B cell (primary cell): ENCODE measurements around the gene NECTIN4. TPM values are rescaled to one million over a fixed set of nuclear protein-coding genes. Genes with fewer than 3 reads are reported as not detected.

ENCODE experiments used
- ATAC-seq: fragments of 200-7000 bp; cut with Tn5 transposase; one replicate; pipeline ENCODE4 v1.10.0; 2021; ENCODE audit warnings: low read depth, mild to moderate bottlenecking, moderate number of reproducible peaks, moderate library complexity
- CTCF ChIA-PET: fragments of 350-600 bp; sonication (Branson Sonifier 250); formaldehyde crosslinking; loops from one replicate; lab custom pipeline; 2021; ENCODE audit warnings: antibody characterized with exemption, inconsistent platforms; lab: Charles Lee
- POLR2A ChIA-PET: fragments of 350-600 bp; sonication (Branson Sonifier 250); formaldehyde crosslinking; loops from one replicate; lab custom pipeline; 2021; ENCODE audit warnings: antibody characterized with exemption; lab: Charles Lee
- DNase-seq: peaks from one replicate; pipeline ENCODE4 v3.0.0; 2013
- H2AFZ ChIP-seq: 2 replicates; pipeline ENCODE4 v1.6.1; 2012; ENCODE audit warnings: mild to moderate bottlenecking, low read depth, low read length; ENCODE audit not compliant: insufficient read depth, poor library complexity, severe bottlenecking
- H3K27ac ChIP-seq, 2 donors: 1 replicate in 1 of 2; 2 replicates in 1 of 2; pipeline ENCODE4 v1.5.1; 2012 to 2013; ENCODE audit warnings: low read length in 2 of 2, mild to moderate bottlenecking in 2 of 2, moderate library complexity in 1 of 2
- H3K27me3 ChIP-seq, 4 experiments: fragments of 200-600 bp in 1 of 4; sonication (generic) in 1 of 4; replicated peaks in 1 of 4; 1 replicate in 2 of 4; 2 replicates in 2 of 4; pipeline versions ENCODE4 v1.6.1 to v1.7.0; 2013 to 2016; ENCODE audit warnings: low read length in 3 of 4, mild to moderate bottlenecking in 2 of 4, mixed read lengths in 1 of 4, moderate library complexity in 1 of 4; ENCODE audit not compliant: insufficient read depth in 4 of 4, control insufficient read depth in 3 of 4; ENCODE audit errors: control extremely low read depth in 1 of 4
- H3K36me3 ChIP-seq, 2 experiments: replicated peaks in 1 of 2; 1 replicate in 1 of 2; 2 replicates in 1 of 2; pipeline versions ENCODE4 v1.6.1 to v1.7.1; 2013; ENCODE audit warnings: low read length in 1 of 2; ENCODE audit not compliant: insufficient read depth in 2 of 2, control insufficient read depth in 1 of 2; ENCODE audit errors: control extremely low read depth in 1 of 2, extremely low read depth in 1 of 2
- H3K4me1 ChIP-seq, 2 donors: fragments of 200-600 bp in 1 of 2; sonication (generic) in 1 of 2; 1 replicate in 1 of 2; 2 replicates in 1 of 2; pipeline versions ENCODE4 v1.5.1 to v1.6.1; 2013 to 2017; ENCODE audit warnings: low read length in 2 of 2; ENCODE audit not compliant: control insufficient read depth in 2 of 2, insufficient read depth in 2 of 2
- H3K4me2 ChIP-seq: replicated peaks from 2 replicates; pipeline ENCODE3; 2012; ENCODE audit warnings: mild to moderate bottlenecking, low read depth, low read length; ENCODE audit not compliant: poor library complexity, severe bottlenecking
- H3K4me3 ChIP-seq, 5 experiments: fragments of 200-600 bp in 1 of 5; sonication (generic) in 1 of 5; 1 replicate in 3 of 5; 2 replicates in 2 of 5; pipeline versions ENCODE4 v1.5.1 to v1.7.0; 2011 to 2016; ENCODE audit warnings: low read length in 4 of 5, mild to moderate bottlenecking in 4 of 5, low read depth in 2 of 5, control low read depth in 1 of 5, moderate library complexity in 1 of 5; ENCODE audit not compliant: insufficient read depth in 1 of 5; ENCODE audit errors: control extremely low read depth in 1 of 5, extremely low read depth in 1 of 5
- H3K79me2 ChIP-seq: fragments of 200-600 bp; sonication (generic); one replicate; pipeline ENCODE4 v1.6.0; 2016; ENCODE audit warnings: low read length; ENCODE audit not compliant: control insufficient read depth, insufficient read depth
- H3K9ac ChIP-seq: fragments of 200-600 bp; sonication (generic); 2 replicates; pipeline ENCODE4 v1.6.1; 2017; ENCODE audit warnings: mild to moderate bottlenecking, low read length, moderate library complexity
- H3K9me3 ChIP-seq, 3 donors: one replicate each; pipeline versions ENCODE4 v1.6.1 to v1.7.1; 2013; ENCODE audit warnings: low read length in 2 of 3; ENCODE audit not compliant: control insufficient read depth in 2 of 3, insufficient read depth in 1 of 3; ENCODE audit errors: control extremely low read depth in 1 of 3
- H4K20me1 ChIP-seq: 2 replicates; pipeline ENCODE4 v1.6.0; 2012; ENCODE audit warnings: mild to moderate bottlenecking, low read length; ENCODE audit not compliant: insufficient read depth, control insufficient read depth, poor library complexity, severe bottlenecking
- H3K27ac Mint-ChIP-seq: one replicate; pipeline ENCODE4 v1.8.0; 2021; ENCODE audit warnings: mixed read lengths
- H3K27me3 Mint-ChIP-seq: one replicate; pipeline ENCODE4 v1.8.0; 2021; ENCODE audit warnings: mixed read lengths
- H3K4me1 Mint-ChIP-seq: one replicate; pipeline ENCODE4 v1.8.0; 2021; ENCODE audit warnings: mixed read lengths
- H3K4me3 Mint-ChIP-seq: one replicate; pipeline ENCODE4 v1.8.0; 2021; ENCODE audit warnings: mixed read lengths
- H3K9me3 Mint-ChIP-seq: one replicate; pipeline ENCODE4 v1.8.0; 2022; ENCODE audit warnings: mixed read lengths; ENCODE audit not compliant: insufficient read depth
- EZH2 ChIP-seq: IDR thresholded peaks from 2 replicates; pipeline ENCODE4 v1.6.1; 2012; ENCODE audit warnings: borderline replicate concordance, low read depth, mild to moderate bottlenecking, moderate library complexity, low read length; ENCODE audit not compliant: insufficient read depth, poor library complexity, severe bottlenecking
- WGBS: methylation state at CpG from one replicate; pipeline ENCODE4 v1.1.5; 2013; ENCODE audit warnings: missing lambda C conversion rate; ENCODE audit not compliant: insufficient coverage; 5-methylcytosine and 5-hydroxymethylcytosine counted together
- intact Hi-C: fragments of 100-400 bp; cut with micrococcal nuclease; formaldehyde crosslinking; loops from one replicate; pipeline ENCODE4 v1.10.0; 2022
- polyA plus RNA-seq: library from polyadenylated mRNA; depleted of rRNA; stranded (reverse); fragments of >200 nt; gene quantifications from 2 replicates; pipeline ENCODE4 v1.2.3, GENCODE V29; 2012
- total RNA-seq, 2 donors: library from RNA; stranded (reverse); fragments of 120-200 nt in 1 of 2; gene quantifications; 1 replicate in 1 of 2; 2 replicates in 1 of 2; pipeline versions ENCODE4 v1.2.3 to v1.2.4, GENCODE V29; 2013 to 2022
- TF ChIP-seq, protein P1 (sequence below): fragments of 200-600 bp; IDR thresholded peaks from one replicate; pipeline ENCODE4 v1.8.0; 2022; ENCODE audit warnings: antibody characterized with exemption, mild to moderate bottlenecking

NECTIN4 gene
- total and polyA plus RNA-seq, 2 donors (not counting 1 experiment from before 2014, with no cell fraction given) = not detected

DNA sequence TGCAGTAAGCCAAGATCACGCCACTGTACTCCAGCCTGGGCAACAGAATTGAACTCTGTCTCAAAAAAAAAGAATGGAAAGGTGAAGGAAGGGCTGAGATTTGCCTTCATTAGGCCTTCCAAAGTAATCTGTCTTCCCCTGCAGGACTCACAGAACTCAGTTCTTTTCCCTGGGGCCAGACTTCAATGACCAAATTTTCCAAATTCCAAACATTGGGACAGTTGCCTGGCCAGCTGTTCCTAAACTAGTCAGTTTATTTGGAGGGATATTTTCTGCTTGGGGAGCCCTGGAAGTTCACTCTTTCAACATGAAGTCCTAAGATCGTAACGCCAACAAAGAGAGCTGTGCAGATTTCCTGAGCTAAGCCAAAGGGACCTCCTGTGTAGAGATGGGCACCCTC, 48.5 kb upstream of the NECTIN4 start:
- no peak for TF ChIP-seq EZH2
- TF ChIP-seq, protein P1, sequence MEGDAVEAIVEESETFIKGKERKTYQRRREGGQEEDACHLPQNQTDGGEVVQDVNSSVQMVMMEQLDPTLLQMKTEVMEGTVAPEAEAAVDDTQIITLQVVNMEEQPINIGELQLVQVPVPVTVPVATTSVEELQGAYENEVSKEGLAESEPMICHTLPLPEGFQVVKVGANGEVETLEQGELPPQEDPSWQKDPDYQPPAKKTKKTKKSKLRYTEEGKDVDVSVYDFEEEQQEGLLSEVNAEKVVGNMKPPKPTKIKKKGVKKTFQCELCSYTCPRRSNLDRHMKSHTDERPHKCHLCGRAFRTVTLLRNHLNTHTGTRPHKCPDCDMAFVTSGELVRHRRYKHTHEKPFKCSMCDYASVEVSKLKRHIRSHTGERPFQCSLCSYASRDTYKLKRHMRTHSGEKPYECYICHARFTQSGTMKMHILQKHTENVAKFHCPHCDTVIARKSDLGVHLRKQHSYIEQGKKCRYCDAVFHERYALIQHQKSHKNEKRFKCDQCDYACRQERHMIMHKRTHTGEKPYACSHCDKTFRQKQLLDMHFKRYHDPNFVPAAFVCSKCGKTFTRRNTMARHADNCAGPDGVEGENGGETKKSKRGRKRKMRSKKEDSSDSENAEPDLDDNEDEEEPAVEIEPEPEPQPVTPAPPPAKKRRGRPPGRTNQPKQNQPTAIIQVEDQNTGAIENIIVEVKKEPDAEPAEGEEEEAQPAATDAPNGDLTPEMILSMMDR = no peak
- Histone ChIP-seq H3K36me3 (no peaks in the 10 kb centered on the region), H3K4me2 (no peak overlapping the region), H3K27me3 (no peaks in the 10 kb centered on the region), H2AFZ (no peak overlapping the region), H3K9me3 (no peaks in the 10 kb centered on the region), H3K4me1 (peaks cover 8 to 11% of the 10 kb centered on the region in 2 donors), H3K9ac (no peak overlapping the region), H3K79me2 (peaks cover 34% of the 10 kb centered on the region), H3K27ac (no peak overlapping the region), H4K20me1 (no peaks in the 10 kb centered on the region), H3K4me3 (no peak overlapping the region)
- DNase-seq (no peak), ATAC-seq (no peak)
- H3K27ac Mint-ChIP-seq = no peak overlapping the region
- intact Hi-C loops = loop anchor here (10.0 kb wide), 1 partner anchor 423 kb away; the partner anchor contains the start of gene CD48
- ChIA-PET POLR2A (no interaction called here), CTCF (interaction anchor here (1.0 to 10.0 kb wide), 11 partner anchors 9 to 148 kb away, joined by 3 to 82 read pairs (median 6); partner anchors contain the start of genes ARHGAP30, KLHDC9, NIT1 and PFDN2)
- H3K9me3 Mint-ChIP-seq = no peaks in the 10 kb centered on the region
- H3K4me1 Mint-ChIP-seq = peaks cover 11% of the 10 kb centered on the region
- no peak overlapping the region for H3K4me3 Mint-ChIP-seq
- WGBS = no CpG with 5 or more reads among the region's 3 CpGs
- no peaks in the 10 kb centered on the region for H3K27me3 Mint-ChIP-seq

DNA sequence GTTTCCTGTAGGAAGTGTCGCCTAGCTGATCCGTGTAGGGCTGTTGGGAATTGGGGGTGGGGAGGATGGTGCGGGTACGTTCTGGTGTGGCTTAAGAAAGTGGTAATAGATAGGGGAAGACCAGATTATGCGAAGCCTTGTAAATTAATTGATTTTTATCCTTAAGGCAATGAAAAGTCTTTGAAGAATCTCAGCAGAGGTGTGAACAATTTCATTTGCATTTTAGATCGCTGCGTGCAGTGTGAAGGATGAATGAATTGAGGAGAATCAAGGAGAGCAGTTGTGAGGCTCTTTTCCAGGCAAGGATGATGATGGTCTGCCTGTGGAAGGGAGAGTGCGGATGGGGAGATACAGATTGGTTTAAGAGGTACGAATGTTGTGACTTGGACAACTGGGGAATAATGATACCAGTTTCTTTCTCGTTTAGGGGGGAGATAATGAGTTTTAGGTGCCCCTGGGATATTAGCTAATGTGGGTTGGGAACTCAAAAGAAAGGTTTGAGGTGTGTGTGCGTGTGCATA, 43.9 kb upstream of the NECTIN4 start:
- H3K4me1 ChIP-seq = peaks cover 18 to 27% of the 10 kb centered on the region in 2 donors

More for the DNA sequence above, 43.9 kb upstream of the NECTIN4 start:
- Histone ChIP-seq H2AFZ (peak overlapping the region; percentile 89), H3K9me3 (no peaks in the 10 kb centered on the region), H3K36me3 (peaks cover 0 to 17% of the 10 kb centered on the region in 2 experiments), H3K79me2 (peaks cover 45% of the 10 kb centered on the region), H3K27ac (peak overlapping the region; percentile 83 to 89), H3K4me2 (peak overlapping the region; percentile 98), H3K27me3 (no peaks in the 10 kb centered on the region), H3K9ac (peak overlapping the region; percentile 82), H3K4me3 (peak overlapping the region; percentile 85 to 100 (median 92)), H4K20me1 (no peaks in the 10 kb centered on the region)
- no peak for TF ChIP-seq EZH2
- TF ChIP-seq, protein P1 = no peak
- Mint-ChIP-seq H3K27me3 (no peaks in the 10 kb centered on the region), H3K4me1 (peaks cover 37% of the 10 kb centered on the region), H3K4me3 (no peak overlapping the region), H3K27ac (no peak overlapping the region), H3K9me3 (no peaks in the 10 kb centered on the region)
- CTCF ChIA-PET = interaction anchor here (0.6 to 10.0 kb wide), 9 partner anchors 15 to 940 kb away, joined by 3 to 82 read pairs (median 4); partner anchors contain the start of genes ARHGAP30, NIT1, PFDN2 and PPOX
- no peak for DNase-seq
- 12% methylated on average over 11 of the region's 11 CpGs for WGBS
- peak; percentile 1 for ATAC-seq
- intact Hi-C loops = loop anchor here (2.0 to 10.0 kb wide), 4 partner anchors 66 to 418 kb away; partner anchors contain the start of genes ARHGAP30, CD48 and NDUFS2
- POLR2A ChIA-PET = interaction anchor here (0.8 to 2.3 kb wide), 7 partner anchors 16 to 115 kb away, joined by 3 to 12 read pairs (median 5); partner anchors contain the start of genes ARHGAP30, NIT1, PFDN2 and PPOX
